Measurements from ENCODE around the gene SERPINE1. TPM values are rescaled to one million over a fixed set of nuclear protein-coding genes. Genes with fewer than 3 reads are reported as not detected.

Gene SERPINE1
- total and polyA plus RNA-seq, 2 of the 8 experiments (the other 6 are each of a cell fraction or from before 2014, with no cell fraction given): 3.7 to 5.6 TPM

DNA sequence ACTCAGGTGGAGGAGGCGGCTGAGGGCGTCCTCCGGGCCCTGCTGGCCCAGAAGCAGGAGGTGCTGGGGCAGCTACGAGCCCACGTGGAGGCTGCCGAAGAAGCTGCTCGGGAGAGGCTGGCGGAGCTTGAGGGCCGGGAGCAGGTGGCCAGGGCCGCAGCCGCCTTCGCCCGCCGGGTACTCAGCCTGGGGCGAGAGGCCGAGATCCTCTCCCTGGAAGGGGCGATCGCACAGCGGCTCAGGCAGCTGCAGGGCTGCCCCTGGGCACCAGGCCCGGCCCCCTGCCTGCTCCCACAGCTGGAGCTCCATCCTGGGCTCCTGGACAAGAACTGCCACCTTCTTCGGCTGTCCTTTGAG, 38.9 kb upstream of the SERPINE1 start:
- FAIRE-seq: no peak
- ChIA-PET CTCF (ENCODE audit: partially characterized antibody) (interaction anchor here (1.1 kb wide), 1 partner anchor 12 kb away, joined by 3 read pairs; no protein-coding TSS in a partner anchor), POLR2A (ENCODE audit: partially characterized antibody) (no interaction called here)
- TF ChIP-seq SP1 (IDR thresholded peaks at IDR 0.05; ENCODE audit: low read depth, low read length): no peak
- no peak for TF ChIP-seq BCL11A (IDR thresholded peaks at IDR 0.05; ENCODE audit: low read depth in 2 of 2, low read length in 2 of 2)
- no peak for TF ChIP-seq JUN (IDR thresholded peaks at IDR 0.05; ENCODE audit: low read depth, low read length)
- TF ChIP-seq RXRA (IDR thresholded peaks at IDR 0.05; ENCODE audit: insufficient read depth, low read depth, low read length): no peak
- TF ChIP-seq USF2 (IDR thresholded peaks at IDR 0.05; ENCODE audit: low read length): no peak
- no peak for TF ChIP-seq RNF2 (IDR thresholded peaks at IDR 0.05; ENCODE audit: borderline replicate concordance, low read depth, low read length, missing control alignments, poor library complexity, severe bottlenecking)
- TF ChIP-seq GABPA (IDR thresholded peaks at IDR 0.05; ENCODE audit: borderline replicate concordance, insufficient read depth, low read length): no peak
- no peak for TF ChIP-seq POLR2AphosphoS5 (IDR thresholded peaks at IDR 0.05; ENCODE audit: low read depth, low read length)
- no peak for TF ChIP-seq SIN3A (conservative IDR thresholded peaks at IDR 0.05 in 1 of 2, IDR thresholded peaks at IDR 0.05 in 1 of 2; ENCODE audit: low read depth in 1 of 2, low read length in 2 of 2)
- TF ChIP-seq SRF (IDR thresholded peaks at IDR 0.05; ENCODE audit: low read depth, low read length): no peak
- no peak for TF ChIP-seq BACH1 (IDR thresholded peaks at IDR 0.05; ENCODE audit: low read length)
- no peak for TF ChIP-seq EGR1 (IDR thresholded peaks at IDR 0.05; ENCODE audit: borderline replicate concordance, low read depth, low read length)
- TF ChIP-seq POU5F1 (IDR thresholded peaks at IDR 0.05; ENCODE audit: low read depth, low read length): no peak

More for the DNA sequence above, 38.9 kb upstream of the SERPINE1 start:
- Histone ChIP-seq H2BK12ac (ENCODE audit: low read depth, low read length) (no peak overlapping the region), H3K79me2 (ENCODE audit: control insufficient read depth in 1 of 2, insufficient read depth in 2 of 2, low read length in 2 of 2) (no peaks in the 10 kb centered on the region), H3K36me3 (ENCODE audit: control insufficient read depth in 2 of 4, insufficient read depth in 4 of 4, low read length in 3 of 4) (peaks cover 0 to 19% (median 4%) of the 10 kb centered on the region in 4 experiments; a peak in 5 of 8 replicates), H3K23ac (ENCODE audit: insufficient read length) (no peak overlapping the region), H3K4ac (replicated peaks; ENCODE audit: insufficient read length, low read depth, low read length) (no peak overlapping the region), H2BK20ac (ENCODE audit: low read length) (no peak overlapping the region), H2AK5ac (ENCODE audit: low read depth, low read length) (no peak overlapping the region), H2BK120ac (replicated peaks; ENCODE audit: low read depth, low read length) (no peak overlapping the region), H3K79me1 (ENCODE audit: low read depth, low read length) (peaks cover 2% of the 10 kb centered on the region), H3K27me3 (replicated peaks in 1 of 4; ENCODE audit: control insufficient read depth in 3 of 4, extremely low read depth in 1 of 4, insufficient read depth in 3 of 4, low read length in 3 of 4) (no peaks in the 10 kb centered on the region), H4K91ac (replicated peaks; ENCODE audit: insufficient read length, low read length) (no peak overlapping the region), H3K9me3 (ENCODE audit: insufficient read depth in 2 of 2, low read depth in 1 of 2, low read length in 1 of 2) (peaks cover 0 to 6% of the 10 kb centered on the region in 2 experiments; a peak in 1 of 4 replicates), H3K4me2 (ENCODE audit: insufficient read depth in 1 of 2, low read depth in 2 of 2, low read length in 2 of 2) (no peak overlapping the region), H4K8ac (ENCODE audit: extremely low read depth, insufficient read depth, low read length) (no peak overlapping the region; the same call in 1 of the 2 replicates), H2AFZ (ENCODE audit: low read length) (no peak overlapping the region), H3K56ac (replicated peaks; ENCODE audit: insufficient read length, low read depth, low read length) (no peak overlapping the region), H3K4me1 (replicated peaks in 1 of 4; ENCODE audit: control insufficient read depth in 3 of 4, insufficient read depth in 4 of 4, low read length in 3 of 4) (peaks cover 0 to 6% (median 3%) of the 10 kb centered on the region in 4 experiments; a peak in 3 of 7 replicates), H3K9ac (replicated peaks in 1 of 4; ENCODE audit: extremely low read depth in 1 of 4, low read depth in 3 of 4, low read length in 3 of 4) (no peak overlapping the region), H3K27ac (ENCODE audit: low read depth, low read length) (no peak overlapping the region), H3K14ac (ENCODE audit: insufficient read length) (no peak overlapping the region), H2BK15ac (ENCODE audit: low read length) (no peak overlapping the region), H3K18ac (ENCODE audit: extremely low read depth, low read length) (no peak overlapping the region), H4K20me1 (replicated peaks in 1 of 2; ENCODE audit: control insufficient read depth in 1 of 2, insufficient read depth in 2 of 2, low read length in 2 of 2) (no peaks in the 10 kb centered on the region), H4K5ac (ENCODE audit: insufficient read length, low read depth, low read length) (no peak overlapping the region), H3K23me2 (ENCODE audit: low read depth, low read length) (peaks cover 4% of the 10 kb centered on the region; the same call in 1 of the 2 replicates), H2BK5ac (ENCODE audit: low read depth, low read length) (no peak overlapping the region), H3K4me3 (ENCODE audit: extremely low read depth in 1 of 4, insufficient read depth in 2 of 4, low read depth in 3 of 4, low read length in 4 of 4) (no peak overlapping the region)
- 89% methylated on average over 21 of the region's 21 CpGs; no CpG with 5 or more reads in 1 of the 2 experiments for WGBS, 2 experiments (ENCODE audit: extremely low coverage in 1 of 2, insufficient coverage in 1 of 2, insufficient read length in 1 of 2, insufficient replicate concordance in 2 of 2, low coverage in 1 of 2, low lambda C conversion rate in 2 of 2, missing lambda C conversion rate in 1 of 2)
- DNase-seq (ENCODE audit: low read depth in 1 of 2, low spot score in 2 of 2): no peak

Measured in H1 (cell line).